HTERT RPE-1 (cell line): ENCODE results near the gene CBX2.

Source experiments
- in situ Hi-C: fragments of 300-500 bp; cut with MboI; formaldehyde crosslinking; loops from 4 replicates; pipeline ENCODE4 v1.14.3; 2020; ENCODE audit warnings: low sequenced_read_pairs

Gene CBX2

DNA sequence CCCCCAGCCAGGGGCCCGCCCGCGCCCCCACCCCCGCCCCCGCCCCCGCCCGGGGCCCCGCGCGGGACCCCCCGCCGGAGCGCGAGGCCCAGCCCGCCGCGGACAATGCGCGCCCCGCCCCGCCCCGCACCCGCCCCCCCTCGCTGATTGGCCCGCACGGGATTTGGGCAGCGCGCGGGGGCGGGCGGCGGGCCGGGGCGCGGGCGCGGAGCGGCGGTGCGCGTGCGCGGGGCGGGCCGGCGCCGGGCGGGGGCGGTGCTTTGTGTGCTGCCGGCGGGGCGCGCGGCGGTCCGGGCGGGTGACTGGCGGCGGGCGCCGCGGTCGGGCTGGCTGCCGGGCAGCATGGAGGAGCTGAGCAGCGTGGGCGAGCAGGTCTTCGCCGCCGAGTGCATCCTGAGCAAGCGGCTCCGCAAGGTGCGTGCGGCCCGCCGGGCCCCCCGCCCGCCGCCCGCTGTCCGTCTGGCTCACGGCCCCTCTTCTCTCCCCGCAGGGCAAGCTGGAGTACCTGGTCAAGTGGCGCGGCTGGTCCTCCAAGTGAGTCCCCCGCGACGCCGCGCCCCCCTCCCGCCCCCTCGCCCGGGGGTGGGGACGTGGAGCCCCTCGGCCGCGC, at the start of gene CBX2:
Gene CBX2 (plus strand): TSS at position 255 of the 610 bp plus-strand sequence. CDS start 88 bp downstream, at position 343.
- in situ Hi-C loops, result no loop called here

DNA sequence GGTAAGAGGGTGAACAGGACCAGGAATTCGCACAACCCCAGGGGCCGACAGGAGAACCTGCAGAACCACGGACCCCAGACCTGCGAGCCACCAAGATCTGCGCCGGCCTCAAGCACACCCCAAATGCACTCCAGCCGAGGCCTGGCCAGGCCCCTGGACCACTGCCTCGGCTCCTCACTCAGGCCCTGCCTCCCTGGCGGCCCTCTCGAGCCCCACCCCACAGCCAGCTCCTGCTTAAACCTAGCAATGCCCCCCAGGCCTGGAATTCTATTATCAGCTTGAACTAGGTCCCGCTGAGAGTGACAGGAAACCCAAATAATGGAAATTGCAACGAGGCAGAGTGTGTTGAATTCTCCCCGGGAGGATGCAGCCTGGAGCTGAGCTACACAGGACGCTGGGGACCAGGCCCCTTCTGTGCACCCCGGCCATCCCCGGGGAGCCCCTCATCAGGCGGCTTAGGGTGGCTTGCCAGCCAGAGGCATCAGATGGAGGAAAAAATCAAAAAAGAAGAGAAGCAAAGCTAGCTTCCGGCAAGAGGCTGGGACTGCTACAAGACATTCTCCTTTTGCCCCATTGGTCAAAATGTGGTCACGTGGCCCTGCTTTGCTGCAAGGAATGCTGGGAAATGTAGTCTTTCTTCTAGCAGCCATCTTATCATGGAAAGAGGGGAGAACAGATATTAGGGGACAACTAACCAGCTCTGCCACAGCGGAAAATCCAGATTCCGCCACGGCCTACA, 49.6 kb upstream of the CBX2 start:
- in situ Hi-C loops, result no loop called here

DNA sequence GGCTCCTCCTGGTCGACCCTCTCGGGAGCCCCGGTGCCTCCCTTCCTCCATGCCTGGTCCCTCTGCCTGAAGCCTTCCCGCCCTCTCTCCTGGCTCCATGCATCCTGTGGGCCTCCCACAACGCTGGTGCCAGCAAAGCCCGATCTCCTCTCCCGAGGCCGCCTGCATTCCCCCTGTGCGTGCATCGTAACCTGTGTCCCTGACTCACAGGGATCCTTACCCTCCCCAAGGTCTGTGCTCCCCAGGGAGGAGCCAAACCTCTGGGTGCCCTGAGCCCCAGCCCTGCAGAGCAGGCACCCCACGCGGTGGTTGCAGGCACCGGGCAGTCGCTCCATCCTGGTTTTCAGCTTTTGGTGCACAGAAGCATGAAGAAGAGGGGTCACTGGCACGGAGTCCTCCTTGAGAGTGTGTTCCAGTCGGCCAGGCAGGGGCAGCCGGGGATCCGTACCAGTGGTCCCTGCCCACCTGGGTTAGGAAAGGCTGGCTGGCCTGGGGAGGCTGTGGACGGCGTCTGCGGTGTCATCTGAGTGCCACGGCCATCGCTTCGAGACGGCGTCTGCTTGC, 49.0 kb upstream of the CBX2 start:
- in situ Hi-C loops, result no loop called here

DNA sequence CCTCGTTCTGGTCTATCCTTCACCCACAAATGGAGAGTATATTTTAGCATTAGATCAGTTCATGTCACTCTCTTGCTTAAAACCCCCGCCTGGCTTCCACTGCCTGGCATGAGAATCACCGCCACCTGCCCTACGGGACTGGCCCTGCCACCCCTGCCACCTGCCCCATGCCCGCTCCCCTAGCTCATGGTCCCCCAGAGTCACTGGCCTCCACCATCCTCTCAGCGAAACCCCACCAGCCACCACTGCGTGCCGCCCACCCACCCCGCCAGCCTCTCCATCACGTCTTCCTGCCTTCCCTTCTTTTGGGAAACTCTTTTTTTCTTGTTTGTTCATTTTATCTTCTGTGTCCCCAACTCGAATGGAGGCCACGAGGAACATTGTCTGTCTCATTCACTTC, 48.2 kb upstream of the CBX2 start:
- in situ Hi-C loops, result no loop called here

DNA sequence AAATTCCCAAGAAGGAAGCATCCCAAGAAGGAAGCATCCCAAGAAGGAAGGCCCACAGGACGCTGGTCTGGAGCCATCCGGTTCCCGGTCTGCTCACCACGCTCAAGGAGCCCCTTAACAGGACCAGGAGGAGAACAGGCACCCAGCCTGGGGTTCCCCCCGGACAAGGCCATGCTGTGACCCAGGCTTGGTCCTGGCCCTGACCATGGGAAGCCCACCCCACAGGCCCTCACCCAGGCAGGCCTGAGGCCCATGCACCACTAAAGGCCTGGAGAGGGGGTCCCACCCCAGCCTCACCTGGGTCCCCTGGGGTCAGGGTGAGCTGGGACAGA, 47.5 kb upstream of the CBX2 start:
- in situ Hi-C loops, result no loop called here

DNA sequence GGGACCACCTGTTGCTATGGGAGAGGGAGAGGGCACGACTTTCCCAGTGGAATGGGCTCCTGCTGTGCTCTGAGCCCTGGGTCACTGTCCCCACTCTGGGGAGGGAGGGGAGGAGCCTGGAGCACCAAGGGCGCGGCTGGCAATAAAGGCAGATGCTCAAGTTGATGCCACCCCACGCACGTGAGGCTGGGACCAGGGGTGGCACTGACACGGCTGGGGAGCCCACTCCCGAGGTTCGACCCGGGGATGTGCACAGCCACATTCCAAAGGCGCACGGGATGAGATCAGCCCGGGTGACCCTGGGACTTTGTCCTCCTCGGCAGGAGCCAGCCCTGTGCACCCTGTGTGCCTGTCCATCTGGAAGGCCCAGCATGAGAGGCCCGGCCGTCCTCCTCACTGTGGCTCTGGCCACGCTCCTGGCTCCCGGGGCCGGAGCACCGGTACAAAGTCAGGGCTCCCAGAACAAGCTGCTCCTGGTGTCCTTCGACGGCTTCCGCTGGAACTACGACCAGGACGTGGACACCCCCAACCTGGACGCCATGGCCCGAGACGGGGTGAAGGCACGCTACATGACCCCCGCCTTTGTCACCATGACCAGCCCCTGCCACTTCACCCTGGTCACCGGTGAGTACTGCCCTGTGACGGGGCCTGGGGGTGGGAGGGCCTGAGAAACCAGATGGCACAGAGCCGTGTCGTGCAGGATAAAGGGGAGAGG, 47.0 kb upstream of the CBX2 start, which contains the start of gene ENPP7:
Gene ENPP7 (plus strand): TSS at position 175 of the 715 bp plus-strand sequence. CDS start 197 bp downstream, at position 372.
- in situ Hi-C loops, result no loop called here

DNA sequence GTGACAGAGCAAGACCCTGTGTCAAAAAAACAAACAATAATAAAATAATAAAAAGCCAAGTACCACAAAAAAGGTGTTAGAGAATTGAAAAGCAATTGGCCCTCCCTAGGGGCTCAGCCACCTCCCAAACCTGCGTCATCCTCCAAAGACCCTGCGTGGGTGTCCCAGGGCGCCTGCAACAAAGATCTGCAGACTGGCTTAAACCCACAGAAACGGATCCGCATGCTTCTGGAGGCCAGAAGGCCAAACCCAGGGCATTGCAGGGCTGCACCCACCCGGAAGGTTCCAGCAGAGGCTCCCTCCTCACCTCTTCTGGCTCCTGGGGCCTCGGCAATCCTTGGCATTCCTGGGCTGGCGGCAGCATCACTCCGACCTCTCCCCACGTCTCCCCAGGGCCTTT, 45.7 kb upstream of the CBX2 start:
- in situ Hi-C loops, result no loop called here

DNA sequence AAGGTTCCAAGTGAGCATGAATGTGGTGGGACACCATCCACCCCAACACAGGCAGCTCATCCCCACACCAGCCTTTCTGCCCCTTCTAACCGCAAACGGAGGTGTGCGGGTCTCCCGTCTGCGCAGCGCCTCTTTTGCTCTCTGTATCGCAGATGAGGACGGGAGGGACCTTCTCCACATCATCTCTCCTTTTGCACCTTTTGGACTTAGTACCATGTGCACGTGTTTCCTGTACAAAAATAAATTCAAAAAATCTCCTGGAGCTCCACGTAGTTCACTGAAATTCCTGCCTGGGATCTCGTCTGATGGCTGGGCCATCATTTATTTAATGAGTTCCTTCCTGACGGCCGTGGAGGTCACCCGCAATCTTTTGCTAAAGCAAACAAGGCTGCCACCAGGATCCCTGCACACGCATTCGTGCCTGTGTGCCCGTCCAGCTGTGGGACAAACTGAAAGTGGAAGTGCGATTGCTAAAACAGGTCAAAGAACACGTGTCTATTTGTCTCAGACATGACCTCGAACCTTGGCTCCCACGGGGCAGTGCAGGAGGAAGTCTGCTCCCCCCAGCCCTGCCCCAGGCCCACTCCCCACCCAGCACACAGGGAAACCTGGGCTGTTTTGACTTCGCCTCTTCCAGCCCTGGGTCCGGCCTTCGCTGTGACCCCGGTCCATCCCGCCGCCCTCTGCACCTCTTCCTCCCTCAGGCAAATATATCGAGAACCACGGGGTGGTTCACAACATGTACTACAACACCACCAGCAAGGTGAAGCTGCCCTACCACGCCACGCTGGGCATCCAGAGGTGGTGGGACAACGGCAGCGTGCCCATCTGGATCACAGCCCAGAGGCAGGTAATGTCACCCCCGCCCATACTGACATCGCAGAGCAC, 44.9 kb upstream of the CBX2 start:
- in situ Hi-C loops, result no loop called here

DNA sequence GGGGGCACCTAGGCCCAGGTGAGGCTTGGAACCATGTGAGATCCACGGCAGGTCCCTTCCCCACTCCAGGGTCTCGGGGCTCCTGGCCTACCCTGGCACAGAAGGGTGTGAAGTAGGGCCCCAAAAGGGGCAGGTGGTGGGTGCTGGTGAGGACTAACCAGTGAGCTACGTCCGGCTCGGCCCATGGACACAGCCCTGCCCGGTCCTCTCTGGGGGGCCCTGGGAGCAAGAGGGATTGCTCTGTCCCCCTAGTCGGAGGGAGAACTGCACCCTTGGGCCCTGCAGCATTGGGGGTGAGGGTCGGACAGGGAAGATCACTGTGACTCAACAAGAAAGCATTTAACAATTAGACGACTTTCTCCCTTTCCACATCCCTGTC, 44.3 kb upstream of the CBX2 start:
- in situ Hi-C loops, result no loop called here

DNA sequence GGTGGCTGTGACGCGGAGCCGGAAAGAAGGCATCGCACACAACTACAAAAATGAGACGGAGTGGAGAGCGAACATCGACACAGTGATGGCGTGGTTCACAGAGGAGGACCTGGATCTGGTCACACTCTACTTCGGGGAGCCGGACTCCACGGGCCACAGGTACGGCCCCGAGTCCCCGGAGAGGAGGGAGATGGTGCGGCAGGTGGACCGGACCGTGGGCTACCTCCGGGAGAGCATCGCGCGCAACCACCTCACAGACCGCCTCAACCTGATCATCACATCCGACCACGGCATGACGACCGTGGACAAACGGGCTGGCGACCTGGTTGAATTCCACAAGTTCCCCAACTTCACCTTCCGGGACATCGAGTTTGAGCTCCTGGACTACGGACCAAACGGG, 42.9 kb upstream of the CBX2 start:
- in situ Hi-C loops, result no loop called here

DNA sequence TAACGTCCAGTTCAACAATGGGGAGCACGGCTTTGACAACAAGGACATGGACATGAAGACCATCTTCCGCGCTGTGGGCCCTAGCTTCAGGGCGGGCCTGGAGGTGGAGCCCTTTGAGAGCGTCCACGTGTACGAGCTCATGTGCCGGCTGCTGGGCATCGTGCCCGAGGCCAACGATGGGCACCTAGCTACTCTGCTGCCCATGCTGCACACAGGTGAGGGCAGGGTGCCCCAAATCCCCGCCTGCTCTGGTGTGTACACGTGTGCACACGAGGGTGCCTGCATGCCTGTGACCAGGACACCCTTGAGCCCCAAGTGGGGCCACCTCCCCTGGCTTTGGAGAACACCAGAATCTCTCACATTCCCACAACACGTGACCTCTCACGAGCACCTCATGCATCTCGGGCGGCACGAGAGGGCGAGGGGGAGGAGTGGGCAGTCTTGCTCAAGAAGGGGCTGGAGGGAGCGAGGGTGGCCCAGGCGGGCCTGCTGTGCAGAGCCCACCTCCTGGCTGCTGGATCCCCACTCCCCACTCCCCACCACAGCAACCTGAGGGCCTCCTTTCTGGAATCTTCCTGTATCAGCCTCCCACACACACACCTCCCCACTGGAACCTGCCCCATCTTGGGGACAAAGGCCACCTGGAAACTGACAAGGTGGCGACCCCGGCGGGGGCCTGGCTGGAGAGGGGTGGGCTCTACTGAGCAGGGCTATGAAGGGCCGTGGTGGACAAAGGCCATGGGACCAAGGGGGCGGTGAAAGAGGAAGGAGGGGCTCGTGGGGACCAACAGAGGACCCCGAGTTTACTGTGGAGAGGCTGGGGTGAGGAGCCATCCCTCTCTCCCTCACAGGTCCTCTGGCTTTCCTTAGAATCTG, 40.7 kb upstream of the CBX2 start:
- in situ Hi-C loops, result no loop called here

DNA sequence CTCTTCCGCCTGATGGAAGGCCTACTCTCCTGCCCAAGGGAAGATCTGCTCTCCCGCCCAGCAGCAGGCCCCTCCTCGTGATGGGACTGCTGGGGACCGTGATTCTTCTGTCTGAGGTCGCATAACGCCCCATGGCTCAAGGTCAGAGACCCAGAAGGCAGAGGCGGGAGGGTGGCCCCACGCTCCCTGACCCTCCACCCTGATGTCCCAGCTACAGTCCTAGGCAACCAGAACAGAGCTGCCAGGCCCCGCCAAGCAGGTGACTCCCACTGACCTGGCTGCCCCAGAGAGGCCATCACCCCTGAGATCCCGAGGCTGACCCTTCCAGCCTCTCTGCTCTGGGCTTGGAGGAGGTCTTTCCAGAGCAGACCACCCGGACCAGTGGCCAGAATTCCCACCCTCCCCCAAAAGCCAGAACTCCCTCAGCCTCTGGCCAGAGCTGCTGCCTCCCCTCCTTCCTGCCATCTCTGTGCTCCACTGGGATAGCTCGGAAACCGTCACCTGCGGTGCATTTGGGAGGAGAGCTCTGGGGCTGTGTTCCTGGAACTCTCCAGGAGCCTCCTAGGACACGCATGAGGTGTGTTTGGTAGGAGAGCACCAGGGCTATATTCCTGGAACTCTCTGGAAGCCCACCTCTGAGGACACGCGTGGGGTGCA, 39.9 kb upstream of the CBX2 start:
- in situ Hi-C loops, result no loop called here

DNA sequence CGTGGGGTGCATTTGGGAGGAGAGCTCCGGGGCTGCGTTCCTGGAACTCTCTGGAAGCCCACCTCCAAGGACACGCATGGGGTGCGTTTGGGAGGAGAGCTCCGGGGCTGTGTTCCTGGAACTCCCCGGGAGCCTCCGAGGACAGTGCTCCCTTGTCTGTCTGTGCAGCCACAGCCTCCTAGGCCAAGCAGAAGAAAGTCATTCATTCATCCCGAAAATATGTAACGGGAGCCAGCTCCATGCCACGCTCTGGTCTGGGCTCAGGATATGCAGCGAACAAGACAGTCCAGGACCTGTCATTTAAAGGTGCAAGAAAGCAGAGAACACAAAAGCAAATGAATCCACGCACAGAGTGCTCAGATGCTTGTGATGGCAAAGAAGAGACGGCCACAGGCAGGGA, 39.3 kb upstream of the CBX2 start:
- in situ Hi-C loops, result no loop called here

DNA sequence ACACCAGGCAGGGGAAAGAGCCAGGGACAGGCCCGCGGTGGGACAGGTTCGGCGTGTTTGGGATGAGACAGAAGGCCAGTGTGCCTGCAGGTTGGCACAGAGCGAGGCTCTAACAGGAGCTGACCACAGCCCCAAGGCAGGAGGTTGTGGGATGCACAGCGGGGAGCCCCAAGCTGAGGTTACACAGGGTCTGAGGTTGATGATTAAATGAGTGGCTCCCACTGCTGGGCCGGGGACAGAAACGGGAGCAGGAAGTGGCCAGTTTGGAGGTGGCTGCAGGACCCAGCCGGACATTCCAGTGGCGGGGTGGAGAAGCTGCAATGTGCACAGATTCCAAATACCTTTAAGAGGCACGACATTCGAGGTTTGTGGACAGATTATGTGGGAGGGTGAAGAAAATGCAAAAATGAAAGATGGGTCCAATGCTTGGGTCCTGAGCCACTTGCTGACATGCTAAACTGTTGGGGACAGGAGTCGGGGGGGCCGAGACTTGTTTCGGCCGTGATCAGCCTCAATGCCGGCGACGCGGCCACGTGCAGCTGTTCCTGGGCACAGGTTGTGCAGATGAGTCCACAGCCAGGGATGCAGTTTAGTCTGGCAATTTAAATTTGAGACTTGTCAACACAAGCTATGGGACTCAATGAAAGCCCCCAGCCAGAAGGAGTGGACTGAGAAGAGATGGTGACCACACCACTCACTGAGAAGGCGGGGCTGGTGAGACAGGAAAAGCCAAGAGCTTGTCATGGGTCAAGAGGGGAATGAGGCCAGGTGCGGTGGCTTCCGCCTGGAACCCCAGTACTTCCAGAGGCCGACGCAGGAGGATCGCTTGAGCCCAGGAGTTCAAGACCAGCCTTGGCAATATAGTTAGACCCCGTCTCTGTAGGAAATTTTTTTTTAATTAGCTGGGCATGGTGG, 38.5 kb upstream of the CBX2 start:
- in situ Hi-C loops, result no loop called here

DNA sequence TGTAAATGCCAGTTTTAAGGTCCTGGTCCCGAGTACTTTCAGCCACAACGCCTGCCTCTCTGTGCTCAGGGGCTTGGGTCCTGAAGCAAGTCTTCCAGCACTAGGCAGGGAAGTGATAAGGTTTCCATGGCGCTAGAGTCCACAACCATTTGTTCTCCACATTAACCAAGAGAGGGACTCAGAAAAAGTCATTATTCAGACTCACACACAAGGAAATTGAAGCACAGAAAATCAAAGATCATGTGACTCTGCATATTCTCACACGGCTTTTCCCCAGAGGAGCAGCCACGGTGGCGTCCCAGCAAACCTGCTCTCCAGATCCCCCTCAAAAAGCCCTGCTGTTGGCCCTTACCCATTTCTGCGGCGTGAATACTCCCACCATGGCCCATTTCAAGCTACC, 37.5 kb upstream of the CBX2 start:
- in situ Hi-C loops, result no loop called here

DNA sequence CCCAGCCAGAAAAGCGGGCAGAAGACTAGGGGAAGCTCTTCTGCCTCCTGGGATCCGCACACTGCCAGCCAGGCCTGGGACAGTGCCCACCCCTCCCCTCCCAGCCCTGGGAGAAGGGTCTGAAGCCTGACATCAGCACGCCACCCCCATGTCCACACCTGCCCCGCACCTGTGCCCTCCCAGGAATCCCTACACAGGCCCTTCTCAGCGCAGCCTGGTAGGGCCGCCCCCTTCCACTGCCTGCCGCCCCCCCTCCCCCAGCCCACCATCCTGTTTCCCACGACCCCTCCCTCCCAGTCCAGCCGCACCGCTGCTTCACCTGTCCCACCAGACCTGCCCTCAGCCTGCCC, 36.6 kb upstream of the CBX2 start:
- in situ Hi-C loops, result no loop called here

DNA sequence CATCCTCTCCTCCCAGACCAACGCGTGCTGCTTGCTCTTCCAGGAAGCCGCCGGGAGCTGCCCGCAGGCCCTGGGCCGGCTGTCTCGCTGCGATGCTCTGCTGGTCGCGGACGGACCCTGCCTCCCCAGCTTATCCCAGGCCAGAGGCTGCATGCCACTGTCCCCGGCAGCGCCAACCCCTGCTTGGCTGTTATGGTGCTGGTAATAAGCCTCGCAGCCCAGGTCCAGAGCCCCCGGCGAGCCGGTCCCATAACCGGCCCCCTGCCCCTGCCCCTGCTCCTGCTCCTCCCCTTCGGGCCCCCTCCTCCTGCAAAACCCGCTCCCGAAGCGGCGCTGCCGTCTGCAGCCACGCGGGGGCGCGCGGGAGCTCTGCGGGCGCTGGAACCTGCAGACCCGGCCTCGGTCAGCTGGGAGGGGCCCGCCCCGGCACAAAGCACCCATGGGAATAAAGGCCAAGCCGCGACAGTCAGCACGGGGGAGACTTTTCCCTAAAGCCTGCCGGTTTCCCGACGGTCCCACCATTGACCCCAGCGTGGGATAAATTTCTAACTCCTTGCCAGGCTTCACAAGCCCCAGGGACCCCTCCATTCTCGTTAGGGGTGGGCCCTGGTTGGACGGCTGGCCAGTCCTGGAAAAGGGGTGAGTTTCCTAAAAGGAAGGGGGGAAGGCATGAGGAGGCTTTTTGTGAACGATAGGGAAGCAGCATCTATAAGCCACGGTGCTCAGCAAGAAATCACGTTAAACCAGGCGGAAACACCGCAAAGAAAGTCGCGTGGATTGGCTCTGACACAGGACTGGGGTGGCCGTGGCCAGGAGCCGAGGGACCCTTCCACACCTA, 36.0 kb upstream of the CBX2 start:
- in situ Hi-C loops, result no loop called here

DNA sequence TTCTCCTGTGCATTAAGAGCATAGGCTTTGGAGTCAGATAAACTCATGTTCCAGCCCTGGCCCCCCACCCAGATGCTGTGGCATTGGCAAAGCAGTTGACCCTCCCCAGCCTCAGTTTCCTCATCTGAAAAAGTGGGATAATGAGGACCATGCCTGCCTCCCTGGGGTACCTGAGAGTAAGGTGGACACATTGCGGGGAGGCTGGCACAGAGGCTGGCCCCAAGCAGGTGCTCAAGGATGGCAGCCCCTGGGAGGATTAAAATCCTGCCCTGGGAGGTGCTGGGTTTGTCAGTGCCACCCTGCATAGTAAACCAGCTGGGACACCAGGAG, 35.4 kb upstream of the CBX2 start:
- in situ Hi-C loops, result no loop called here
